Sciatic nerve (tissue), 2 donors: Measurements from ENCODE around the gene TEX12. TPM values are rescaled to one million over a fixed set of nuclear protein-coding genes. Genes with fewer than 3 reads are reported as not detected.
A peak's percentile ranks its signal among the peaks of the same experiment; 100 is the strongest.
"Not testable (repeated sequence)": the region's sequence is repeated elsewhere in the genome, so short reads cannot be mapped to it uniquely, and the experiment has no call there.

Experiments
- ATAC-seq: fragments of 200-7000 bp; cut with Tn5 transposase; one replicate; pipeline ENCODE4 v1.9.1; 2020; ENCODE audit warnings: mild to moderate bottlenecking, moderate library complexity
- DNase-seq: peaks from one replicate; pipeline ENCODE4 v3.0.0-alpha.2; 2020; ENCODE audit warnings: low spot score
- intact Hi-C: fragments of 100-400 bp; cut with DNase I; formaldehyde crosslinking; loops from one replicate; pipeline ENCODE4 v1.14.2; 2022
- total RNA-seq: library from RNA; stranded (reverse); fragmentation: NEBNext Ultra II Directional; extraction: Animal tissue kit (Norgen Biotek cat#: 25700); gene quantifications from one replicate; pipeline ENCODE4 v1.2.1, GENCODE V29; 2021
- donor health status: DM: no; HTN: no; CAD: no.
- donor health status: DM: no; HTN: no; CAD: no.

The TEX12 gene
- total RNA-seq, 1 donor from 2014 or later: 0.58 TPM

DNA sequence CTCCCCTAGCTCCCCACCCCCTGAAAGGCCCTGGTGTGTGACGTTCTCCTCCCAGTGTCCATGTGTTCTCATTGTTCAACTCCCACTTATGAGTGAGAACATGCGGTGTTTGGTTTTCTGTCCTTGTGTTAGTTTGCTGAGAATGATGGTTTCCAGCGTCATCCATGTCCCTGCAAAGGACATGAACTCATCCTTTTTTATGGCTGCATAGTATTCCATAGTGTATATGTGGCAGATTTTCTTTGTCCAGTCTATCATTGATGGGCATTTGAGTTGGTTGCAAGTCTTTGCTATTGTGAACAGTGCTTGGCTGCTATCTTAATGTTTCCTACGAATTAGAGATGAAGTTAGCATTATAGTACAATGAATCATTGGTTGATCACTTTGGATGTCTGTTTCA lies 31.9 kb downstream of the TEX12 start:
- ATAC-seq, intact Hi-C loops, DNase-seq: not testable (repeated sequence)

DNA sequence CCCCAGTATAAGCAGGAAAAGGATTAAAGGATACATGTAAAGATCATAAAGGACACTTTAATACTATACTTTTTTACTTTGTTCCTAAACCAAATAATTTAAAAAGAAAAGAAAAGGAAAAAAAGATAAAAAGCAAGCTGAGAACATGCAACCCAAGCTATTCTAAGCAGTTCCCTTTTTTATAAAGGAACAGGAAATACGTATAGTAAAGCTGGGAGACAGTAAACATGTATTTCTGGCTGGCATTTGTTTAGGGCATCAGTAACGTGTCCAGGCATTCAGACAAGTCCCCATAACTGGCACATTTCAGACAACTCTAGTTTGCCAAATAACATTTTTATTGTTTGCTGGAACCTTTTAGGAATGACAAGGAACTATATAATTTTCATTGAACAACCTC lies 33.1 kb downstream of the TEX12 start:
- DNase-seq (no peak), ATAC-seq (peak; percentile 50)
- intact Hi-C loops: no loop called here

DNA sequence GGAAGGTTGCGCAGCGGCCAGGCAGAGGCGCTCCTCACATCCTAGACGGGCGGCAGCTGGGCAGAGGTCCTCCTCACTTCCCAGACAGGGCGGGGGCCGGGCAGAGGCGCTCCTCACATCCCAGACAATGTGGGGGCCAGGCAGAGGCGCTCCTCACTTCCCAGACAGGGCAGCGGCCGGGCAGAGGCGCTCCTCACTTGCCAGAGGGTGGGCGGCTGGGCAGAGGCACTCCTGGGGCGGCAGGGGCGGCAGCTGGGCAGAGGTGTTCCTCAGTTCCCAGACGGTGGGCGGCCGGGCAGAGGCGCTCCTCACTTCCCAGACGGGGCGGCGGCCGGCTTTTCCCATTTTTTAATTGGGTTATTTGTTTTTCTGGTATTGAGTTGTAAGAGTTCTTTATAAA lies 38.9 kb downstream of the TEX12 start:
- DNase-seq: no peak
- intact Hi-C loops: no loop called here
- no peak for ATAC-seq

- no peak for ATAC-seq
- intact Hi-C loops: no loop called here
- no peak for DNase-seq
Observed at GRCh38 chr11:112210890-112211289, 43.7 kb downstream of the TEX12 start.

GRCh38 chr11:112211536-112211935 lies 44.4 kb downstream of the TEX12 start:
- ATAC-seq (no peak), DNase-seq (no peak)
- intact Hi-C loops: no loop called here

GRCh38 chr11:112212290-112212689 lies 45.1 kb downstream of the TEX12 start:
- DNase-seq: no peak
- intact Hi-C loops: no loop called here
- no peak for ATAC-seq

DNA sequence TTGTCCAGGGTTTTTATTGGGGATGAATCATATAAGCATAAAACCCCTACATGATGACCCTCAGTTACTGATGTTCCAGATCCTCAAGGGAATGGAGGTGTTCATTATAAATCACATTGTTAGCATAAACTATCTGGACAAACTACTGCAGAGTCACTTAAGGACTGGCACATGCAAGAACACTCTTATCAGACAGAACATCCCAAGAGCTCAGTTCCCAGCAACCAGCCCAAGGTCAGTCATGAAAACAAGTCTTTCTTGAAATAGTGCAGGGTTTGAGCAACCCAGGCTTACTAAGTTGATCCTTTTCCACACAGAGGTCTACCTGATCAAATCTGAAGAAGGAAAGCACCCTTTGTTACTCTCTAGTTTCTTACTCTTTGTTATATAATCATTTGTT lies 45.5 kb downstream of the TEX12 start:
- ATAC-seq (no peak), DNase-seq (no peak)
- intact Hi-C loops: no loop called here

DNA sequence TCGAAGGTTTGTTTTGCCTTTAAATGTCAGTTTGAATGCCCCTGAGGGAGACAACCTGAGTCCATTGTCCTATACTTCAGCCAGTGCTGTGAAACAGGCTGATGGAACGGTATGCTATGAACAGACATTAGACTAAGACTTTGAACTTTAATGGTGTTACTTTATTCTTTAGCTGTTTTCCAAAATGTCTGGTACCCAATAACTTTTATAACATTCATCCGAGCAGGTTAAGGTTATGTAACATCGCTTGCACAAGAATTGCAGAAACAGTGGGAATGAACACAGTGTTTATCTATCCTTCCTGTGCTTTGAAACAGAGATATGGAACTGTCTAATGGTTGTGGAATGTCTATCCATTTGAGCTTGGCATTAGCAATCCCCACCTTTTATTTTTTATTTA lies 46.6 kb downstream of the TEX12 start:
- no peak for ATAC-seq
- intact Hi-C loops: no loop called here
- DNase-seq: no peak

GRCh38 chr11:112215621-112216020 lies 48.4 kb downstream of the TEX12 start:
- intact Hi-C loops: loop anchor here (5.0 kb wide), 1 partner anchor 62 kb away; no protein-coding TSS in a partner anchor
- DNase-seq (no peak), ATAC-seq (no peak)

- ATAC-seq (no peak), DNase-seq (no peak)
- intact Hi-C loops: loop anchor here (5.0 kb wide), 1 partner anchor 61 kb away; no protein-coding TSS in a partner anchor
Observed at GRCh38 chr11:112216561-112217105, 49.5 kb downstream of the TEX12 start.

DNA sequence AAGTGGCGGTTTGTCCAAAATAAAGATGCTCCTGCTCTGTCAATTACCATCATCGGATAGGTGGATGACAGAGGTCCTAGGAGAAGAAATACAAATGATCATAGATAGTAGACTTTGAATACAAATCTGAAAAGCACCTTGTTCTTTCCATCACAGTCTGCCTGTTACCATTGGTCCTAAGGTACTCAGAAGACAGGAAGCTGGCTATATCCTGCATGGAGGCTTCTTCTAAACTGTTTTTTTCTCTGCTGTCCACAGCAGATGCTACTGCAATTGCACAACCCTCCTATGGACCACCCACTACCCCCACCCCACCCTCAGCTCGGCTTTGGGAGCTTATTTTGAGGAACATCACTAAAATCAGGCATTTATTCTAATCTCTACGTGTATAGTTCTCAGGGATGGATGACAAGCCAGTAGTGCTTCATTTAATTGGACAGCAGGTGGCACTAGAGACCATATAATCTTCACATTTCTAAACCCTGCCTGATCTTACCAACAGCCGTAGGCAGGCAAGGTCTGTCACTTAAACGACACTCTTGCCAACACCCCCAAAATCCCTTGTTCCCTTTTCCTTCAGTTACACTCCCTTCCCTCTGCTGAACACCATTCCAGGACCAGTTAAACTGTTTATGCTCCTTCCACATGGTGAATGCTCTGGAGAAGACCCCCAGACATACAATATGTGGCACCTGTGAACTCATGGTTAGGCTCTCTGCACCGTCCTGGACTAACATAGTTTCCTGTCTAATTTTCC lies 52.5 kb downstream of the TEX12 start:
- DNase-seq: no peak
- ATAC-seq: peak; percentile 97
- intact Hi-C loops: loop anchor here (5.0 kb wide), 1 partner anchor 58 kb away; no protein-coding TSS in a partner anchor

DNA sequence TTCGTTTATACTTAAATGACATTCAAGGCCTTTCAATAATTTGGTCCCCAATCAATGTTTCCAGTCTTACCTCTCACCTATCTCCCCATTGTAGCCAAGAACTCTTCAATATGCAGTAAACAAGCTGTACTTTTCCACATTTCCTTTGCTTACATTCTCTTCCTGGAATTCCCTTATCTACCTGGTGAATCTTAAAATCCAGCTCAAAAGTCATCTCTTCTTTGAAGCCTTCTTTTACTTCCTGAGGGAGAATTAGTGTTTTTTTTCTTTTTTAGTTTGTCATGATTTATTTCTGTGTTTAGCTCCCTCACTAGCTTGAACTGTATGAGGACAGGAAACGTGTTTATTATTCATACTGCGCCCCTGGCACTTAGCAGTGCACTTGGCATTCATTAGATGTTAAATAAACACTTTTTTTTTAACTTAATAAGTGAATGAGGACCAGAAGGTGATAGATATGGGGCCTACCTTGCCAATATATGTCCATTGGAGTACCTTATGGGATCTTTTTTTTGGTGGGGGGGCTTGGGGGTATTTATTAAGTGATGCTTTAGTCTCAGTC lies 54.2 kb downstream of the TEX12 start:
- no peak for ATAC-seq
- intact Hi-C loops: no loop called here
- DNase-seq: no peak

Other genes with a start within 250 kb of the TEX12 start
- gene C11orf52, start 248.5 kb upstream of the TEX12 start, total RNA-seq: not detected
- 45.2 TPM for gene DIXDC1, start 230.0 kb upstream of the TEX12 start, total RNA-seq
- 19.4 TPM for gene DLAT, start 142.0 kb upstream of the TEX12 start, total RNA-seq
- 1.8 TPM for gene PIH1D2, start 93.4 kb upstream of the TEX12 start, total RNA-seq
- 18.1 TPM for gene NKAPD1, start 93.1 kb upstream of the TEX12 start, total RNA-seq
- gene TIMM8B, start 80.6 kb upstream of the TEX12 start, total RNA-seq: 30.8 TPM
- 75.5 TPM for gene SDHD, start 80.5 kb upstream of the TEX12 start, total RNA-seq
- gene IL18, start 3.3 kb upstream of the TEX12 start, total RNA-seq: 20.3 TPM
- gene BCO2, start 8.1 kb downstream of the TEX12 start, total RNA-seq: 15.6 TPM
- 39.5 TPM for gene PTS, start 59.1 kb downstream of the TEX12 start, total RNA-seq
- not detected for gene PLET1, start 93.5 kb downstream of the TEX12 start, total RNA-seq